PFSK-1 (cell line): Measurements from ENCODE around the gene CHD3.

ENCODE experiments used
- FOXP2 ChIP-seq: optimal IDR thresholded peaks from 2 replicates; pipeline ENCODE3; 2011; ENCODE audit warnings: borderline replicate concordance, control low read depth, inconsistent platforms; ENCODE audit not compliant: insufficient read depth; ENCODE audit errors: extremely low read length, extremely low read depth
- POLR2AphosphoS5 ChIP-seq: IDR thresholded peaks from 2 replicates; pipeline ENCODE4 v1.6.1; 2012; ENCODE audit warnings: low read depth, mild to moderate bottlenecking, control low read depth, low read length, moderate library complexity
- REST ChIP-seq, 2 experiments: IDR thresholded peaks; 2 replicates each; pipeline versions ENCODE4 v1.6.1 to v1.8.0; 2011 to 2012; ENCODE audit warnings: low read depth in 2 of 2, low read length in 2 of 2, control low read depth in 1 of 2, inconsistent platforms in 1 of 2, mild to moderate bottlenecking in 1 of 2, moderate library complexity in 1 of 2; ENCODE audit not compliant: insufficient read depth in 1 of 2
- SIN3A ChIP-seq: IDR thresholded peaks from 2 replicates; pipeline ENCODE4 v1.6.1; 2012; ENCODE audit warnings: mild to moderate bottlenecking, low read length, moderate library complexity, borderline replicate concordance; ENCODE audit not compliant: insufficient read depth
- TAF1 ChIP-seq: IDR thresholded peaks from 2 replicates; pipeline ENCODE4 v1.6.1; 2012; ENCODE audit warnings: low read length, control low read depth, borderline replicate concordance; ENCODE audit not compliant: insufficient read depth

Gene CHD3

DNA sequence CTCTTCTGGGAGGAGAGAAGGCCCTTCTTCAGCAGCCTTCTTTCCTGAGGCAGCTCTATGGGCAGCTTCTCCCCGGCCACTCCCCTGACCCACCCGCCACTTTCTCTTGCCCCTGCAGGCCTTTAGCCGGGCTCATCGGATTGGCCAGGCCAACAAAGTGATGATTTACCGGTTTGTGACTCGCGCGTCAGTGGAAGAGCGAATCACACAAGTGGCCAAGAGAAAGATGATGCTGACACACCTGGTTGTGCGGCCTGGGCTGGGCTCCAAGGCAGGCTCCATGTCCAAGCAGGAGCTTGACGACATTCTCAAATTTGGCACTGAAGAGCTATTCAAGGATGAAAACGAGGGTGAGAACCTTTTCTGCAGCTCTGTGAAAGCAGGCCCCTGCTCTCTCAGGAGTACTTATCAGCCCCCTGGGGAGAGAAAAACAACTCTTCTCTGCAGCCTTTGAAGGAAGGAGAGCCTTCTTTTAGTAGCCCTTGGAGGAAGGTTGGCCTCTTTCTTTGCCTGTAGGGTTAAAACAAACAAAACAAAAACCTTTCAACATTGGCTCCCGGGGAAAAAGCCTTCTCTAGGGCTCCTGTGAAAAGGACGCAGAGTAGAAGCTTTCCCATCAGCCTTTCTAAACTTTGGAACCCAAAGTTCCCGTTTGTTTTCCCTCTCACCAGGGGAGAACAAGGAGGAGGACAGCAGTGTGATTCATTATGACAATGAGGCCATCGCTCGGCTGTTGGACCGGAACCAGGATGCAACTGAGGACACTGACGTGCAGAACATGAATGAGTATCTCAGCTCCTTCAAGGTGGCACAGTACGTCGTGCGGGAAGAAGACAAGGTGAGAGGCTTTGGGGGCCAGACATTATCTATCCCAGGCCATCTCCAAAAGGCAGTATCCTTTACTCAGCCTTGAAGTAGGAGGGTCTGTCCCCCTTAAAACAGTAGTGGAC is 14.8 kb downstream of the CHD3 start:
- TF ChIP-seq TAF1, result no peak
- TF ChIP-seq POLR2AphosphoS5, result no peak
- no peak for TF ChIP-seq SIN3A
- TF ChIP-seq REST (IDR thresholded peaks at IDR 0.05; ENCODE audit: insufficient read depth in 1 of 2, low read depth in 2 of 2, low read length in 2 of 2), result no peak
- no peak for TF ChIP-seq FOXP2

DNA sequence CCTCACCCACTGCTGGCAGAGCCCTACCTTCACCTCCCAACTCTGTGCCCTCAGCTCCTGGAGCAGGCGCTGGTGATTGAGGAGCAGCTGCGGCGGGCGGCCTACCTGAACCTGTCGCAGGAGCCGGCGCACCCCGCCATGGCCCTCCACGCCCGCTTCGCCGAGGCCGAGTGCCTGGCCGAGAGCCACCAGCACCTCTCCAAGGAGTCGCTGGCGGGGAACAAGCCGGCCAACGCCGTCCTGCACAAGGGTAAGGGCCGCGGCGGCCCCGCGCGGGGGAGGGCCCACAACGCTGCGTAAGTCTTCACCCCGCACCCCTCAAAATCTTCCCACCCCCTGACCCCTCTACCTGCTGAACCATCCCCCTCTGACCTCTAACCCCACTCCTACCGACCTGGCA is 20.5 kb downstream of the CHD3 start:
- TF ChIP-seq REST (IDR thresholded peaks at IDR 0.05; ENCODE audit: insufficient read depth in 1 of 2, low read depth in 2 of 2, low read length in 2 of 2), result no peak
- no peak for TF ChIP-seq TAF1
- no peak for TF ChIP-seq SIN3A
- no peak for TF ChIP-seq POLR2AphosphoS5
- no peak for TF ChIP-seq FOXP2

DNA sequence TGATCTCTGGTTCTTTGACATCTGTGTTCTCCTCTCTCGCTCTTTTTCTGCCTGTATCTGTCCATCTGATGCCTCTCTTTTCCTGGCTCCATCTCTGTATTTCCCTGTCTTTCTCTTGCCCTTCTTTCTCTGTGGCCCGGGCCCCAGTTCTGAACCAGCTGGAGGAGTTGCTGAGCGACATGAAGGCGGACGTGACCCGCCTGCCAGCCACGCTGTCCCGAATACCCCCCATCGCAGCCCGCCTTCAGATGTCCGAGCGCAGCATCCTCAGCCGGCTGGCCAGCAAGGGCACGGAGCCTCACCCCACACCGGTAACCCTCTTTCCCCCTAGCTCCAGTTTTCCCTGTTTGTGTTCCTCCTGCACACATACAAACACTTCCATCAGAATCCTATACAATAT is 21.7 kb downstream of the CHD3 start:
- TF ChIP-seq TAF1, result no peak
- no peak for TF ChIP-seq POLR2AphosphoS5
- no peak for TF ChIP-seq FOXP2
- no peak for TF ChIP-seq SIN3A
- no peak for TF ChIP-seq REST (IDR thresholded peaks at IDR 0.05; ENCODE audit: insufficient read depth in 1 of 2, low read depth in 2 of 2, low read length in 2 of 2)

DNA sequence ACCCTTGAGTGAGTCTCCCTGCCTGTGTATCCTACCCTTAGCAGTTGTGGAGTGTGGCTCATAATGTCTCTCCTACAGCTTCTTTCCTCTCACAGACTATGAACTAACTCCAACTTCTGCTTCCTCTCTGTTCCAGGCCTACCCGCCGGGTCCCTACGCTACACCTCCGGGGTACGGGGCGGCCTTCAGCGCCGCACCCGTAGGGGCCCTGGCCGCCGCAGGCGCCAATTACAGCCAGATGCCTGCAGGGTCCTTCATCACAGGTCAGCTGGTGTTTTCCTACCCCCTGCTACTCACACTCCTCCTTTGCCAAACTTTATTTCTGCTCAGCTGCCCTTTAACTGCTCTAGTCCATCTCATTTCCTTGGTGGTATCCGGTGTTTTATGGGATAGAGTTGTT is 22.1 kb downstream of the CHD3 start:
- TF ChIP-seq TAF1 (no peak), REST (IDR thresholded peaks at IDR 0.05; ENCODE audit: insufficient read depth in 1 of 2, low read depth in 2 of 2, low read length in 2 of 2) (no peak), FOXP2 (no peak), SIN3A (no peak), POLR2AphosphoS5 (no peak)
